ENCODE data around the gene CCDC91. TPM values are rescaled to one million over a fixed set of nuclear protein-coding genes. Genes with fewer than 3 reads are reported as not detected.

CCDC91 gene
- total RNA-seq, 2 experiments from 2014 or later = 52.9 to 55.3 TPM

GRCh38 chr12:28456934-28457710 is 266.9 kb downstream of the CCDC91 start:
- intact Hi-C loops (cut with DNase I, micrococcal nuclease) = no loop called here
- no peaks in the 10 kb centered on the region for H3K9me3 ChIP-seq (ENCODE audit: control insufficient read depth in 1 of 2, insufficient read depth in 1 of 2, low read length in 2 of 2)
- H3K27ac ChIP-seq (ENCODE audit: low read depth in 1 of 2, low read length in 2 of 2) = no peak overlapping the region
- ChIA-PET POLR2A (no interaction called here), CTCF (interaction anchor here (1.0 kb wide), 1 partner anchor 31 kb away, joined by 3 read pairs; no protein-coding TSS in a partner anchor)
- no peaks in the 10 kb centered on the region for H3K9me3 Mint-ChIP-seq
- no peak for DNase-seq
- no peak for TF ChIP-seq CTCF (IDR thresholded peaks at IDR 0.05)
- H3K36me3 Mint-ChIP-seq (ENCODE audit: low read depth) = peaks cover 91% of the 10 kb centered on the region
- H3K36me3 ChIP-seq (ENCODE audit: insufficient read depth, low read length) = peaks cover 18% of the 10 kb centered on the region
- ATAC-seq (ENCODE audit: poor library complexity) = no peak
- no peaks in the 10 kb centered on the region for H3K27me3 Mint-ChIP-seq
- H3K27me3 ChIP-seq (ENCODE audit: control insufficient read depth in 1 of 2, insufficient read depth in 2 of 2, low read length in 2 of 2) = no peaks in the 10 kb centered on the region
- H3K27ac Mint-ChIP-seq = no peak overlapping the region
- H3K4me1 Mint-ChIP-seq (ENCODE audit: low read depth) = no peaks in the 10 kb centered on the region
- H3K4me1 ChIP-seq (ENCODE audit: insufficient read depth, low read length) = no peaks in the 10 kb centered on the region
- H3K4me3 Mint-ChIP-seq = no peak overlapping the region
- H3K4me3 ChIP-seq (ENCODE audit: low read length) = no peak overlapping the region

- Mint-ChIP-seq H3K27me3 (no peaks in the 10 kb centered on the region), H3K9me3 (no peaks in the 10 kb centered on the region), H3K36me3 (ENCODE audit: low read depth) (peaks cover 91% of the 10 kb centered on the region), H3K4me1 (ENCODE audit: low read depth) (no peaks in the 10 kb centered on the region), H3K27ac (no peak overlapping the region), H3K4me3 (no peak overlapping the region)
- H3K4me3 ChIP-seq (ENCODE audit: low read length) = no peak overlapping the region
- intact Hi-C loops (cut with DNase I, micrococcal nuclease) = no loop called here
- DNase-seq (no peak), ATAC-seq (ENCODE audit: poor library complexity) (no peak)
- H3K27me3 ChIP-seq (ENCODE audit: control insufficient read depth in 1 of 2, insufficient read depth in 2 of 2, low read length in 2 of 2) = no peaks in the 10 kb centered on the region
- TF ChIP-seq CTCF (IDR thresholded peaks at IDR 0.05) = no peak
- no peaks in the 10 kb centered on the region for H3K4me1 ChIP-seq (ENCODE audit: insufficient read depth, low read length)
- no peaks in the 10 kb centered on the region for H3K9me3 ChIP-seq (ENCODE audit: control insufficient read depth in 1 of 2, insufficient read depth in 1 of 2, low read length in 2 of 2)
- ChIA-PET POLR2A (no interaction called here), CTCF (no interaction called here)
- H3K27ac ChIP-seq (ENCODE audit: low read depth in 1 of 2, low read length in 2 of 2) = no peak overlapping the region
- peaks cover 18% of the 10 kb centered on the region for H3K36me3 ChIP-seq (ENCODE audit: insufficient read depth, low read length)
These were observed 267.5 kb downstream of the CCDC91 start for GRCh38 chr12:28457785-28458184.

GRCh38 chr12:28459481-28459880 is 269.2 kb downstream of the CCDC91 start:
- Mint-ChIP-seq H3K4me1 (ENCODE audit: low read depth) (no peaks in the 10 kb centered on the region), H3K9me3 (no peaks in the 10 kb centered on the region), H3K27me3 (no peaks in the 10 kb centered on the region), H3K4me3 (no peak overlapping the region), H3K27ac (no peak overlapping the region), H3K36me3 (ENCODE audit: low read depth) (peaks cover 89% of the 10 kb centered on the region)
- Histone ChIP-seq H3K36me3 (ENCODE audit: insufficient read depth, low read length) (peaks cover 13% of the 10 kb centered on the region), H3K9me3 (ENCODE audit: control insufficient read depth in 1 of 2, insufficient read depth in 1 of 2, low read length in 2 of 2) (no peaks in the 10 kb centered on the region), H3K4me3 (ENCODE audit: low read length) (no peak overlapping the region), H3K27me3 (ENCODE audit: control insufficient read depth in 1 of 2, insufficient read depth in 2 of 2, low read length in 2 of 2) (no peaks in the 10 kb centered on the region), H3K27ac (ENCODE audit: low read depth in 1 of 2, low read length in 2 of 2) (no peak overlapping the region), H3K4me1 (ENCODE audit: insufficient read depth, low read length) (no peaks in the 10 kb centered on the region)
- intact Hi-C loops (cut with DNase I, micrococcal nuclease) = no loop called here
- POLR2A ChIA-PET = no interaction called here
- no peak for TF ChIP-seq CTCF (IDR thresholded peaks at IDR 0.05)
- DNase-seq (no peak), ATAC-seq (ENCODE audit: poor library complexity) (no peak)
- CTCF ChIA-PET = no interaction called here
